Tibial nerve (tissue), 4 donors: Measurements from ENCODE around the gene SLC9A9.

ENCODE experiments used
- CTCF ChIP-seq, 5 experiments: fragments of 200-600 bp in 3 of 5; fragments of 450-650 bp in 2 of 5; sonication (generic) in 3 of 5; IDR thresholded peaks; one replicate each; pipeline ENCODE4 v1.5.1; 2016 to 2019; ENCODE audit warnings: antibody characterized with exemption in 5 of 5, mild to moderate bottlenecking in 3 of 5, moderate library complexity in 2 of 5
- EP300 ChIP-seq, 2 donors: sonication (generic); formaldehyde crosslinking; IDR thresholded peaks; one replicate each; pipeline ENCODE4 v1.6.1; 2017; ENCODE audit warnings: antibody characterized with exemption in 2 of 2, mild to moderate bottlenecking in 1 of 2

GRCh38 chr3:143654906-143655305 lies 193.4 kb downstream of the SLC9A9 start:
- TF ChIP-seq CTCF (IDR thresholded peaks at IDR 0.05): no peak
- no peak for TF ChIP-seq EP300 (IDR thresholded peaks at IDR 0.05)
